ENCODE measurements around the gene LRIT3.
"Not testable (repeated sequence)": the region's sequence is repeated elsewhere in the genome, so short reads cannot be mapped to it uniquely, and the experiment has no call there.

LRIT3 gene

DNA sequence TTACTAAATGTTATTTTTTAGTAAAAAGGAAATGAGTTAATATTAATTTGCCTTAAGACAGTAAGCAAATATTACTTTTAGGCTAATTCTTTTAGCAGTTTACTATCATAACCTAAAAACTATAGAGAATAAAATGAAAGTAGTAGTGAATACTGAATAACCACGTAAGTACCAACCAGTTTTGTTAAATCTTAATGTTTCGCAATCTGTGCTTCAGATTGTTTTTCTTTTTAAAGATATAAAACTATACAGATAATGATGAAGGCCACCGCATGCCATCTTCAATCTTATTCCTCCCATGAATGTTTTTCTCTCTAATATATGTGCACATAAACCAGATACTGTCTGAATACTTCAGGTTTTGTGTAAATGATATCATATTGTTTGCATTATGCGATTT lies 14.2 kb upstream of the LRIT3 start:
- intact Hi-C loops (cut with DNase I; ENCODE audit: low total_unique reads) = no loop called here
- no peak for DNase-seq

DNA sequence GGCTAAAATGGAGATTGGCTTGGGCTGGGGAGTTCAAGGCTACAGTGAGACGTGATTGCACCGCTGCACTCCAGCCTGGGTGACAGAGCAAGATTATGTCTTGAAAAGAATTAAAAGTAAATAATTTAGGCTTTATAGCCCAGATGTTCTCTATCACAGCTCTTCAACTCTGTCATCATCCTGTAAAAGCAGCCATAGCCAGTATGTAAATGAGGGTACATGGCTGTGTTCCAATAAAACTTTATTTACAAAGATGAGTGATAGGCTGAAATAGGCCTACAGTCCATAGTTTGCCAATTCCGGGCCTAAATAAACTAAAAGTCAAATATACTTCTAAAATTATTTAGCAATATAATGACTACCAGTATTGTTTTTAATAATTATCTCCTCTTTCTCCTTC lies 10.9 kb upstream of the LRIT3 start:
- no peak overlapping the region for H3K27ac ChIP-seq
- intact Hi-C loops (cut with DNase I; ENCODE audit: low total_unique reads) = no loop called here

More for the DNA sequence above, 14.2 kb upstream of the LRIT3 start:
- H3K9me3 ChIP-seq = no peaks in the 10 kb centered on the region
- H3K27ac ChIP-seq = no peak overlapping the region
- TF ChIP-seq, protein P1, sequence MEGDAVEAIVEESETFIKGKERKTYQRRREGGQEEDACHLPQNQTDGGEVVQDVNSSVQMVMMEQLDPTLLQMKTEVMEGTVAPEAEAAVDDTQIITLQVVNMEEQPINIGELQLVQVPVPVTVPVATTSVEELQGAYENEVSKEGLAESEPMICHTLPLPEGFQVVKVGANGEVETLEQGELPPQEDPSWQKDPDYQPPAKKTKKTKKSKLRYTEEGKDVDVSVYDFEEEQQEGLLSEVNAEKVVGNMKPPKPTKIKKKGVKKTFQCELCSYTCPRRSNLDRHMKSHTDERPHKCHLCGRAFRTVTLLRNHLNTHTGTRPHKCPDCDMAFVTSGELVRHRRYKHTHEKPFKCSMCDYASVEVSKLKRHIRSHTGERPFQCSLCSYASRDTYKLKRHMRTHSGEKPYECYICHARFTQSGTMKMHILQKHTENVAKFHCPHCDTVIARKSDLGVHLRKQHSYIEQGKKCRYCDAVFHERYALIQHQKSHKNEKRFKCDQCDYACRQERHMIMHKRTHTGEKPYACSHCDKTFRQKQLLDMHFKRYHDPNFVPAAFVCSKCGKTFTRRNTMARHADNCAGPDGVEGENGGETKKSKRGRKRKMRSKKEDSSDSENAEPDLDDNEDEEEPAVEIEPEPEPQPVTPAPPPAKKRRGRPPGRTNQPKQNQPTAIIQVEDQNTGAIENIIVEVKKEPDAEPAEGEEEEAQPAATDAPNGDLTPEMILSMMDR (IDR thresholded peaks at IDR 0.05) = no peak
- H3K36me3 ChIP-seq = peaks cover 0 to 7% (median 5%) of the 10 kb centered on the region in 3 donors
- H3K4me1 ChIP-seq = no peaks in the 10 kb centered on the region
- H3K27me3 ChIP-seq = no peaks in the 10 kb centered on the region
- H3K4me3 ChIP-seq = no peak overlapping the region

DNA sequence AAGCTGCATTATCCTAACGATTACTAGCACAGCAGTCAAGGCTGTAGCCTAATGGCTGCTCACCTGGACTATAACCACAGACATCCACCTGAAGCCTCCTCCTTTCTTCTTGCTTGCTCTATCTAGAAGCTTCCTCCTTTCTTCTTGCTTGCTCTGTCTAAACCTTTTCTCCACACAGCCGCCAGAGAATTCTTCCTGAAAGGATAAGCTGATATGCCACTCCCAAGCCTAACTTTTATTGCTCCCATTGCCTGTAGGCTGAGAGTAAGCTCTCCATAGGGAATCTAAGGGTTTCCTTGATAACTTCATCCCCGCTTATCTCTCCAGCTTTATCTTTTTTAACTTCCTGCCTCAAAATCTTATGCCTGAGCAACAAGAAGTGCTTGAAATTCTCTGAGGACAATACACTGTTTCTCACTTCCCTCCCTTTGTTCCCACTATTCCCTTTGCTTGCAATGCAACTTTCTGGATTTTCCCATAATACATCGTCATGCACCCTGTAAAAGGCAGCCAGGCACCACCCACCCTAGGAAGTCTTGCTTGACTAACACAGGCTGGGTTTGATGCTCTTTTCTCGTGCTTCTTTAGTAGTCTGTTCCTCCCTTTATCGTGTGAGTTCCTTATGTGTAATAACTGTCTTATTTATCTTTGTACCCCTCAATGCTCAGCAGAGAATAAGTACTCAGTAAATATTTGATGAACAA lies 1.4 kb upstream of the LRIT3 start:
- no peaks in the 10 kb centered on the region for H3K27me3 ChIP-seq
- no peak overlapping the region for H3K27ac ChIP-seq
- DNase-seq = no peak
- intact Hi-C loops (cut with DNase I; ENCODE audit: low total_unique reads) = no loop called here
- no peak overlapping the region for H3K4me3 ChIP-seq
- TF ChIP-seq, protein P1 (IDR thresholded peaks at IDR 0.05) = no peak
- peaks cover 0 to 10% (median 0%) of the 10 kb centered on the region in 3 donors for H3K36me3 ChIP-seq
- H3K4me1 ChIP-seq = no peaks in the 10 kb centered on the region
- no peaks in the 10 kb centered on the region for H3K9me3 ChIP-seq

More for the DNA sequence above, 10.9 kb upstream of the LRIT3 start:
- Histone ChIP-seq H3K9me3 (no peaks in the 10 kb centered on the region), H3K4me1 (no peaks in the 10 kb centered on the region), H3K36me3 (peaks cover 0 to 7% (median 0%) of the 10 kb centered on the region in 3 donors), H3K4me3 (no peak overlapping the region), H3K27me3 (no peaks in the 10 kb centered on the region)
- no peak for DNase-seq
- TF ChIP-seq, protein P1 (IDR thresholded peaks at IDR 0.05) = no peak

DNA sequence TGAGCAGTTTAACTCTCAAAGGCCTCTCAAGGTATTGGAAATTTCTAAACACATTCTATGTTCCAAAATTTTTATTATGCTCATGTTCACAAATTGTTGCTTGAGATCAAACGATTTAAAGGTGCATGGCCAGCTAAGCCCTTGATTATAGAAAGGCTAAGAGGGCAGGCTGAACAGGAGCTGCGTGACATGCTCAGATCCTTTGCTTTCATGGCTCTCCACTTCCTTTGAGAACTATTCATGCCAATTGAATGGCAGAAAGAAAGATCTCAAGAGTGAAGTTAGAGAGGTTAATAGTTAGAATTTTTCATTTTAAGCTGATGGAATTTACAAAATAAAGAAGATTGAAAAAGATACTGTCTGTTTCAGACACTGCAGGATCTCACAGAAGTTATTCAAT lies 594 bp downstream of the LRIT3 start:
- H3K27me3 ChIP-seq = no peaks in the 10 kb centered on the region
- TF ChIP-seq, protein P1 (IDR thresholded peaks at IDR 0.05) = no peak
- intact Hi-C loops (cut with DNase I; ENCODE audit: low total_unique reads) = no loop called here
- no peaks in the 10 kb centered on the region for H3K9me3 ChIP-seq
- H3K4me3 ChIP-seq = no peak overlapping the region
- no peak for DNase-seq
- H3K4me1 ChIP-seq = no peaks in the 10 kb centered on the region
- no peak overlapping the region for H3K27ac ChIP-seq
- no peaks in the 10 kb centered on the region for H3K36me3 ChIP-seq

DNA sequence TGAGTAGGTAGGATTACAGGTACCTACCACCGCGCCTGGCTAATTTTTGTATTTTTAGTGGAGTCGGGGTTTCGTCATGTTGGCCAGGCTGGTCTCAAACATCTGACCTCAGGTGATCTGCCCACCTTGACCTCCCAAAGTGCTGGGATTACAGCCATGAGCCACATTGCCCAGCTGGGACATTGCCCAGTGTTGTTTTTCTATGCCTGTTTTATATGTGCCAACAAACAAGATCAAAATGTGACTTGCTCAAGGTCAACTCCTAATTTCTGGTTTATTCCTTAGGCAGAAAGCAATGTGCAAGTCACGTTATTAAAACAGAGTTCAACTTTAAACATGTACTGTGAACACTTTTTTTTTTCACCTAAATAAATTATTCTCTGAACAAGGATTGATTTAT lies 2.7 kb downstream of the LRIT3 start:
- DNase-seq = no peak
- H3K27ac ChIP-seq = no peak overlapping the region

DNA sequence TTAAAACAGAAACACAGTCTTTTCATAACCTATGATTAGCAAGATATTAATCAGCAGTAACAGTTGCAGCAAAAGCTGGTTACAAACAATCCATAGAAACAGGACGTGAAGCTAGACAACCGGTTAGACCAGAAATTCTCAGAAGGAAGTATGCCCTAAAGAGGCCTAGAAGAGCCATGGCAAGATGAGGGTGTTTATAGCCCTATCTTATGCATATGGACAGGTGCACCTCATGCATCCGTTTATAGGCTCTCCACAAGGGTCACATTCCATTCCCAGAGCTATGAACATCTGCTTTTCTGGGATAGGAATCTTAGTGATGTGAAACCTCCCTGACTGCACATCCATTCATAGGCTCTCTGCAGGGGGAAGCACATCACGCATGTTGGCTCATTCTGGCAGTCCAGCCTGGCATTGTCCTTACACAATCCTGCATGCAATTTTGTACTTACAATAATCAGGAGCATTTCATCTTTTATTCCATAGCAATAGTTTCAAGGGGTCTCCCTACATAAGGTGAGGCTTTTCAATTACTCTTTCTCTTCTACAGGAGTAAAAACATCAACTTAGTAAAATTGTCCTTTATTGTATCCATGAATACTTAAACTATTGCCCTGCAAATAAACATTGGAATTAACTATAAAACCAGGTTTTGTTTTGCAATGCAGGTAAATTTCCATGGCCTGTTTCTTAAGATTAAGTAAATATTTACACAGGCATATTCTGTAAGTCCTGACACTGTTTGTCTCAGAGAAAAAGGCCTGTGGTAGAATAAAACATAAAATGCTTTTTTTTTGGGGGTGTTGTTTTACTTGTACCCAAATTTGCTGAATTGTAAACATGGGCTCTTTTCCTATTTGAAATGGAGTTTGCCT lies 11.8 kb downstream of the LRIT3 start:
- H3K4me3 ChIP-seq; DNase-seq; H3K27me3 ChIP-seq; H3K27ac ChIP-seq; intact Hi-C loops (cut with DNase I; ENCODE audit: low total_unique reads); H3K4me1 ChIP-seq; H3K36me3 ChIP-seq; H3K9me3 ChIP-seq: not testable (repeated sequence)

More for the DNA sequence above, 2.7 kb downstream of the LRIT3 start:
- intact Hi-C loops (cut with DNase I; ENCODE audit: low total_unique reads) = no loop called here
- no peaks in the 10 kb centered on the region for H3K27me3 ChIP-seq
- H3K4me3 ChIP-seq = no peak overlapping the region
- TF ChIP-seq, protein P1 (IDR thresholded peaks at IDR 0.05) = no peak
- H3K4me1 ChIP-seq = no peaks in the 10 kb centered on the region
- no peaks in the 10 kb centered on the region for H3K9me3 ChIP-seq
- no peaks in the 10 kb centered on the region for H3K36me3 ChIP-seq
